Adipocyte (in vitro differentiated cells): ENCODE results near the gene PTTG1IP.

Experiments
- DNase-seq: peaks from one replicate; pipeline ENCODE4 v3.0.0-alpha.2; 2015; ENCODE audit warnings: low read depth
- H3K27me3 ChIP-seq: replicated peaks from 2 replicates; pipeline ENCODE4 v1.7.0; 2013; ENCODE audit warnings: mild to moderate bottlenecking, low read length, moderate library complexity; ENCODE audit not compliant: control insufficient read depth, insufficient read depth
- H3K36me3 ChIP-seq: 2 replicates; pipeline ENCODE4 v1.7.0; 2013; ENCODE audit warnings: low read length, mild to moderate bottlenecking, moderate library complexity; ENCODE audit not compliant: control insufficient read depth, insufficient read depth, severe bottlenecking
- H3K4me1 ChIP-seq: 2 replicates; pipeline ENCODE4 v1.7.0; 2013; ENCODE audit warnings: mild to moderate bottlenecking, low read length, moderate library complexity; ENCODE audit not compliant: control insufficient read depth, insufficient read depth
- H3K4me3 ChIP-seq: 2 replicates; pipeline ENCODE4 v1.7.0; 2013; ENCODE audit warnings: mild to moderate bottlenecking, low read length, moderate library complexity
- H3K9ac ChIP-seq: 2 replicates; pipeline ENCODE4 v1.7.0; 2013; ENCODE audit warnings: mild to moderate bottlenecking, low read length, moderate library complexity
- H3K9me3 ChIP-seq: 2 replicates; pipeline ENCODE4 v1.7.0; 2013; ENCODE audit warnings: mild to moderate bottlenecking, low read length, moderate library complexity; ENCODE audit not compliant: control insufficient read depth

Gene PTTG1IP

GRCh38 chr21:44907966-44908895 is 34.7 kb upstream of the PTTG1IP start:
- Histone ChIP-seq H3K4me3 (peak overlapping the region; percentile 47), H3K4me1 (peaks cover 20% of the 10 kb centered on the region), H3K9me3 (no peaks in the 10 kb centered on the region), H3K36me3 (no peaks in the 10 kb centered on the region), H3K27me3 (peaks cover 42% of the 10 kb centered on the region), H3K9ac (peak overlapping the region; percentile 39)
- DNase-seq = no peak

DNA sequence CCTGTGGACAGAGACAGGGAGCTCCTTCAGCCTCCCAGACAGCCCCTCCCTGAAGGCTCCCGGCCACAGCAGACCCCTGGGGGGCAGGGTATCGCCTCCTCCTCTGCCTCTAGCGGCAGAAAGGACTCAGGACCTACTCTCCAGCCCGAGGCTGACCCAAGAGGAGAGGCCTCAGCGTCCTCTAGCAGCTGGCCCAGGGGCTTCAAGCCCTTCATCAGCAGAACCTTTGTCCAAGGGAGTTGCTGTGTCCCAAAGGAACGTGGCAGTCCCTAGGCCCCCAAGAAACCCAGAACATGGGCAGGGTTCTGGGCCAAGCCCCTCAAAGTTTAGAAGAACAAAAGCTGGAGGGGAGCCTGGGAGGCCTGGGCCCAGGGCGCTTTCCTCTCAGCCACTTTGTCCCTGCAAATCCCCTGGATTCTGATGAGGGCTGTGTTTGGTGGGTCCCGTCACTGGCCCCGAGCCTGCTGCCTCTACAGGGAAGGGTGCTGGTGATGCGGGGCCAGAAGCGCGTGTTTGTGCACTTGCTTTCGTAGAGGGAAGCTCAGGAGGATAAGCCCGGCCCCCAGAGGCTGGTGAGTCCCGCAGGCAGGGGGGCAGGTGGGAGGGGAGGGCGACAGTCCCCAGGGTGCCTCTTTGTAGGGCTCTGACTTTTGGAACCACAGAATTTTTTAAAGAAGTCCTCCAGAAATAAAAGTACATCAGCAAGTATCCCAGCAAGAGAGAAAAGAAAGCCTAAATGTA is 33.9 kb upstream of the PTTG1IP start:
- H3K36me3 ChIP-seq = no peaks in the 10 kb centered on the region
- H3K9me3 ChIP-seq = no peaks in the 10 kb centered on the region
- H3K27me3 ChIP-seq = peaks cover 42% of the 10 kb centered on the region
- H3K4me1 ChIP-seq = peaks cover 20% of the 10 kb centered on the region
- DNase-seq = no peak
- no peak overlapping the region for H3K9ac ChIP-seq
- no peak overlapping the region for H3K4me3 ChIP-seq

DNA sequence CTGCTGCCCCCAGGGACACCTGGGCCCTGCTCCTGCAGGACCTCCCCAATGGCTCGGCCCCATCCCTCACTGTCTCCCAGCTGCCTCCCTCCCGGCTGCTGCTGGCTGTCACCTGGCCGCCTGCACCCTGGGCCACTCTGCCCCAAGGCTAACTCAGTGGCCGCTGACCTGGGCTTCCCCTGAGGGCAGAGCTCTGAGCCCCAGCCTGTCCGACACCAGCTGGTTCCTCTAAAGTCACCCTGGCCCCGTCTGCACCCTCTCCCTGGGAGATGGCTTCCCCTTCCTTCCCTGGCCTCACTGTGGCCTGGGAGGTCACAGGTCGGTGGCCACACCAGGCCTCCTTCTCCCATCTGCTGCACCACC is 32.2 kb upstream of the PTTG1IP start:
- Histone ChIP-seq H3K9ac (no peak overlapping the region), H3K9me3 (no peaks in the 10 kb centered on the region), H3K27me3 (peaks cover 51% of the 10 kb centered on the region), H3K36me3 (no peaks in the 10 kb centered on the region), H3K4me3 (no peak overlapping the region), H3K4me1 (peaks cover 12% of the 10 kb centered on the region)
- no peak for DNase-seq

DNA sequence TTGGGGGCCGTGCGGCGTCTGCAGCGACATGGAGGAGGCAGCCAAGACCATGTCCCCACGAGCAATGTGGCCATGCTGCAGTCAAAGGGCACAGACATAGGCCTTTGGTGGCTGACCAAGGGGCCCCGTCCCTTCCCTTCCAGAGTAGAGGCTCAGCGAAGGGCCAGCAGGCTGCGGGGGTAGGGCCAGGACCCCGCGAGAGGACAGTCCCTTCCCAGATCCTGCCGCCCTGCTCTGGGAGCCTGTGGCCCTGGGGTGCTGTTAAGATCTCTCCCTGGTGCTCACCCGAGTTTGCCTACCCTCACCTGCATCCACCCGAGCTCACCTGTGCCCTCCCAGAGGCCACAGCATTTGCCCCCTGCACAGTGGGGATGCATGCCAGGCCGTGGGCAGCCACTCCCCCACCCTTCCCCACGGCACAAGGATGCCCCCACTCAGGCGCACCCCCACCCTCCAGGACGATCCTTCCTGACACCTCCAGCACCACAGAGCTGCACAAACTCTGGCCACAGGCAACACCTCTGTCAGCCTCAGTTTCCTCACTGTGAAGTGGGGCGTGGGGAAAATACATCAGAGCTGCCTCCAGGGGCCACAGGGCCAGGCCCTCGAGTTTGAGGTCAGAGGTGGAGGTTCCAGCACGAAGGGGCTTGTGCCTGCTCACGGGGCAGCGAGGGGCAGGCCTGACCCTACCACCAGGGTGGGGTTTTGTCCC is 31.7 kb upstream of the PTTG1IP start:
- H3K9ac ChIP-seq = no peak overlapping the region
- no peaks in the 10 kb centered on the region for H3K36me3 ChIP-seq
- peaks cover 54% of the 10 kb centered on the region for H3K27me3 ChIP-seq
- DNase-seq = no peak
- H3K4me3 ChIP-seq = no peak overlapping the region
- peaks cover 12% of the 10 kb centered on the region for H3K4me1 ChIP-seq
- H3K9me3 ChIP-seq = no peaks in the 10 kb centered on the region

DNA sequence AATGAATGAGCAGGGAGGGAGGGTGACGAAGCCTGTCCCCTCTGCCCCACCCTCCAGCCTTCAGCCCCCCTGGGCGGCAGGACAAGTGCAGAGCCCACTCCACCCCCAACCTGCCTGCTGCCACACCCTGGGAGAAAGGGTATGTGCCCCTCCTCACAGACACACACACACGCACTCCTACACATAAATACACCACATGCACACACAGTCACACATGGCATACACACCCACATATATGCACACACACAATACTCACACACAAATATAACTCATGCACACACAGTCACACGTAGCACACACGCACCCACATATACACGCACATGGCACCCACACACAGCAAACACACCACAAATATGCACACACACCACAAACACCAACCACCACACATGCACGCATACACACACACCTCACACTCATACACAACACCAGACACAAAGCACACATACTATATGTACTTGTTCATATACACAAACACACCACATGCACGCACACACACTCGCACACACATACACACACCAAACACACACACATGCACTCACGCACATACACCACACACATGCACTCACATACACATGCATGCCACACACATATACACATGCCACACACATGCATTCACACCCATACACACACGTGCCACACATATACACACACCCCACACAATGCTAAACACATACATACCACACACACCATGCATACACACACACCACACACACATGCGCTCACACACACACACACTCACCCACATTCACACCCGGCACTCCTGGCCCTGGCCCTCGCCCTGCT is 30.8 kb upstream of the PTTG1IP start:
- Histone ChIP-seq H3K36me3 (no peaks in the 10 kb centered on the region), H3K27me3 (peaks cover 53% of the 10 kb centered on the region), H3K4me3 (no peak overlapping the region), H3K9ac (no peak overlapping the region), H3K4me1 (peaks cover 12% of the 10 kb centered on the region), H3K9me3 (no peaks in the 10 kb centered on the region)
- DNase-seq = no peak

GRCh38 chr21:44903689-44904088 is 30.2 kb upstream of the PTTG1IP start:
- Histone ChIP-seq H3K4me3 (no peak overlapping the region), H3K27me3 (peaks cover 53% of the 10 kb centered on the region), H3K36me3 (no peaks in the 10 kb centered on the region), H3K9ac (no peak overlapping the region), H3K9me3 (no peaks in the 10 kb centered on the region), H3K4me1 (peaks cover 10% of the 10 kb centered on the region)
- DNase-seq = no peak

DNA sequence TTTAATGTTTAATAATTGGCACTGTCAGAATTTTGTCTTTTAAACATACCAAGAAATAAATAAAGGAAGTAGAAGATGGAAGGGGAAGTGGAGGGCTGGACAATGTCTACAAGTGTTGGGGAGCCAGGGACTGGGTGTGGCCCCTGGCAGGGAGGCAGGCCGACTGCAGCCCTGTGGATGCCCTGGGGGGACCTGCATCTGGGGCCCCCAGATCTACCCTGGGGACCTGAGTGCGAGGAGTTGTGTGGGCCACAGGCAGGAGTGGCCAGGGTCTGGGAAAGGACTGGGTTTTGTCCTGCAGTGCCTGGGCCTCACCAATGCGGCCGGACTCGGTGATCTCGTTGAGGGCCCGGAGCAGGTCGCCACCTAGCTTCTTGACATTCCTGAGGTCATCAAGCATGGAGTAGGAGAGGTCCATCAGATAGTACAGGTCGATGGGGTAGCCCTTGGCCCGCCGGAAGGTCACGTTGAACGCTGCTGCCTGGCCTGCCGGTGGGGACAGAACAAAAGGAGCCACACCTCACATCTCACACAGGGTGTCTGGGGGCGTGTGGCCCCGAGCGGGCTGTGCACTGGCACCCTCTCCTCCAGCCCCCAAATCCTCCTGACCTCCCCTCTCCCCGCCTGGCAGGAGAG is 29.7 kb upstream of the PTTG1IP start:
- Histone ChIP-seq H3K4me3 (no peak overlapping the region), H3K9me3 (no peaks in the 10 kb centered on the region), H3K4me1 (peaks cover 6% of the 10 kb centered on the region), H3K36me3 (no peaks in the 10 kb centered on the region), H3K27me3 (peaks cover 56% of the 10 kb centered on the region), H3K9ac (no peak overlapping the region)
- no peak for DNase-seq

DNA sequence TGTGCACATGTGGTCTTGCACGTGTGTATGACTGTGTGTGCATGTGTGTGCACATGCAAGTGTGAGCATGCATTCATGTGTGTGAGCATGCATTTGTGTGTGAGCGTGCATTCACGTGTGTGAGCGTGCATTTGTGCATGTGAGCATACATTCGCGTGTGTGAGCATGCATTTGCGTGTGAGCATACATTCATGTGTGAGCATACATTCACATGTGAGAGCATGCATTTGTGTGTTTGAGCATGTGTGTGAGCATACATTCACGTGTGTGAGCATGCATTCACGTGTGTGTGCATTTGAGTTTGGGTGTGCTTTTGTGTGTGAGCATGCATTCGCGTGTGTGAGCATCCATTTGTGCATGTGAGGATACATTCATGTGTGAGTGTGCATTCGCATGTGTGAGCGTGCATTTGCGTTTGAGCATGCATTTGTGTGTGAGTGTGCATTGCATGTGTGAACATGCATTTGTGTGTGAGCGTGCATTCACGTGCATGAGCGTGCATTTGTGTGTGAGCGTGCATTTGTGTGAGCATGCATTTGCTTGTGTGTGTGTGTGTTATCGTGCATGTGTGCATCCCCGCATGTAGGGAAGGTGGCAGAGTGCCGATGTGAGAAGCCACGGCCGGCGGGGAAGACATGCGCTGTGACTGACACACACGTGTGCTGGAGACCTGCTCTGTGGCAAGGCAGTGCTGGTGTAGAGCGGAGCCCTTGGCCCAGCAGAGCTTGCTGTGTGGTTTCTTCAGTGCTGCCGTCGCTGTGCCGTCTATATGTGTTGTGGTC is 29.0 kb upstream of the PTTG1IP start:
- DNase-seq = no peak
- no peaks in the 10 kb centered on the region for H3K36me3 ChIP-seq
- H3K9me3 ChIP-seq = no peaks in the 10 kb centered on the region
- no peaks in the 10 kb centered on the region for H3K4me1 ChIP-seq
- H3K4me3 ChIP-seq = no peak overlapping the region
- H3K9ac ChIP-seq = no peak overlapping the region
- H3K27me3 ChIP-seq = peaks cover 63% of the 10 kb centered on the region

DNA sequence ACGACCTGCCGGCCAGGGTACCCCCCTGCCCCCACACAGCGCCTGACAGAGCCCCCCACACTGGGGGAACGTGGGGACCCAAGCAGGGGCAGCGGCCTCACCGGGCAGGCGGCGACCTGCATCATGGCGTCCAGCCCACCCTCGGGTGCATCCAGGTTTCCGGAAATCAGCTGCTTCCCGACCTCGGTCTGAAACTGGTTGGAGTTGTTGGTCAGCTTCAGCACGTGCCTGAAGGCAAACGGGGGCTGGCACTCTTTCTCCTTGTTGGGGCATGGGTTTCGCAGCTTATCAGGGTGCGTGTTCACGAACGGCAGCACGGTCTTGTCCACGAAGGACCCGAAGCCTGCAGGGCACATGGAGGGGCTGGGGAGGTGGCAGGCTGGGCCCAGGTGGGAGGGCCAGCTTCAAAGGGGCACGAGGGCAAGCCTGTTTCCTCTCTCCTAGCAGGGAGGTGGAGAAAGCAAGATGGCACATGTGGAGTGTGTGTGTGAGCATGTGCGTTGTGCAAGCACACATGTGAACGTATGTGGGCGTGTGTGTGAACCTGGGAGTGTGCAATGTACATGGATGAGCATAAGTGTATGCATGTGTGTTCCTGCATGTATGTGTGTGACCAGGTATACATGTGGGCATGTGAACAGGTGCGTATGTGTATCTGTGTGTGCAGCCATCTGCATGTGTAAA is 28.0 kb upstream of the PTTG1IP start:
- Histone ChIP-seq H3K9me3 (no peaks in the 10 kb centered on the region), H3K4me1 (no peaks in the 10 kb centered on the region), H3K27me3 (peaks cover 60% of the 10 kb centered on the region), H3K36me3 (no peaks in the 10 kb centered on the region), H3K9ac (no peak overlapping the region), H3K4me3 (no peak overlapping the region)
- DNase-seq = no peak
